ENCODE measurements around the gene ETFBKMT.

ETFBKMT gene

GRCh38 chr12:31620311-31620710 is 39.2 kb upstream of the ETFBKMT start:
- no peak for ATAC-seq
- TF ChIP-seq ZNF8 (CRISPR knock-in tag; IDR thresholded peaks at IDR 0.05), result no peak
- TF ChIP-seq RARB (CRISPR knock-in tag; IDR thresholded peaks at IDR 0.05), result no peak
- TF ChIP-seq ZFP30 (CRISPR knock-in tag; IDR thresholded peaks at IDR 0.05), result no peak
- no peak for TF ChIP-seq POU6F1 (CRISPR knock-in tag; IDR thresholded peaks at IDR 0.05; ENCODE audit: borderline replicate concordance, low read depth)
- no peak for TF ChIP-seq CREB5 (CRISPR knock-in tag; IDR thresholded peaks at IDR 0.05; ENCODE audit: low read depth)
- TF ChIP-seq ZC3H10 (CRISPR knock-in tag; IDR thresholded peaks at IDR 0.05), result no peak
- TF ChIP-seq ZFP3 (CRISPR knock-in tag; IDR thresholded peaks at IDR 0.05), result no peak
- TF ChIP-seq TCF4 (CRISPR knock-in tag; IDR thresholded peaks at IDR 0.05; ENCODE audit: borderline replicate concordance), result no peak
- TF ChIP-seq, protein P1, sequence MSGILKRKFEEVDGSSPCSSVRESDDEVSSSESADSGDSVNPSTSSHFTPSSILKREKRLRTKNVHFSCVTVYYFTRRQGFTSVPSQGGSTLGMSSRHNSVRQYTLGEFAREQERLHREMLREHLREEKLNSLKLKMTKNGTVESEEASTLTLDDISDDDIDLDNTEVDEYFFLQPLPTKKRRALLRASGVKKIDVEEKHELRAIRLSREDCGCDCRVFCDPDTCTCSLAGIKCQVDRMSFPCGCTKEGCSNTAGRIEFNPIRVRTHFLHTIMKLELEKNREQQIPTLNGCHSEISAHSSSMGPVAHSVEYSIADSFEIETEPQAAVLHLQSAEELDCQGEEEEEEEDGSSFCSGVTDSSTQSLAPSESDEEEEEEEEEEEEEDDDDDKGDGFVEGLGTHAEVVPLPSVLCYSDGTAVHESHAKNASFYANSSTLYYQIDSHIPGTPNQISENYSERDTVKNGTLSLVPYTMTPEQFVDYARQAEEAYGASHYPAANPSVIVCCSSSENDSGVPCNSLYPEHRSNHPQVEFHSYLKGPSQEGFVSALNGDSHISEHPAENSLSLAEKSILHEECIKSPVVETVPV (CRISPR knock-in tag; IDR thresholded peaks at IDR 0.05), result no peak
- no peak for TF ChIP-seq ZNF565 (CRISPR knock-in tag; conservative IDR thresholded peaks at IDR 0.05; ENCODE audit: low read depth)
- no peak for TF ChIP-seq BACH2 (CRISPR knock-in tag; IDR thresholded peaks at IDR 0.05; ENCODE audit: borderline replicate concordance)
- no peak for TF ChIP-seq ZNF70 (CRISPR knock-in tag; IDR thresholded peaks at IDR 0.05)

- no peak for ATAC-seq
These were observed 37.5 kb upstream of the ETFBKMT start for GRCh38 chr12:31622038-31622437.

DNA sequence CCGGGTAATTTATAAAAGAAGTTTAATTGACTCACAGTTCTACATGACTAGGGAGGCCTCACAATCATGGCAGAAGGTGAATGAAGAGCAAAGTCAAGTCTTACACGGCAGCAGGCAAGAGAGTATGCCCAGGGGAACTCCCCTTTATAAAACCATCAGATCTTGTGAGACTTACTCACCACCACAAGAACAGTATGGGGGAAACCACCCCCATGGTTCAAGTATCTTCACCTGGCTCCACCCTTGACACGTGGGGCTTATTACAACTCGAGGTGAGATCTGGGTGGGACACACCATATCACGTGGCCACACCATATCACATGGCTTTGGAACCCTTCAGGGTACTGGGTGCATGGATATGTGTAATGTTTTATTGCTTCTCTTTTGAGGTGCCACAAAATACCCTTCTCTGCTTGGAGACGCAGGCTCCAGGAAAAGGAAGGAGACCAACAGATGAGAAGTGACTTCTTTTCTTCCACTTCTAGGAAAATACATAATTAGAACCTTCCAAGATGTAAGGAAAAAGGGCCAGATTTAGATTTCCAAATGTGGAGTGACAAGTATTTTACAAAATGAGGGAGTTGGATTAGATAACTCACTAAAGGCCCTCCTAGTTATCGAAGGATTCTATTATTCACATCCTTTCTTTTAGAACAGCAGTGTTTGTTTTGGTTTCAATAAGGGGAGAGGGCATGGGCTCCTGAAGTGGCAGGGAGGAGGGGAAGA is 33.1 kb upstream of the ETFBKMT start:
- ATAC-seq, result no peak
- TF ChIP-seq OSR1 (CRISPR knock-in tag; IDR thresholded peaks at IDR 0.05), result no peak
- no peak for TF ChIP-seq ZNF70 (CRISPR knock-in tag; IDR thresholded peaks at IDR 0.05)
- no peak for TF ChIP-seq ZFP30 (CRISPR knock-in tag; IDR thresholded peaks at IDR 0.05)
- TF ChIP-seq, protein P2, sequence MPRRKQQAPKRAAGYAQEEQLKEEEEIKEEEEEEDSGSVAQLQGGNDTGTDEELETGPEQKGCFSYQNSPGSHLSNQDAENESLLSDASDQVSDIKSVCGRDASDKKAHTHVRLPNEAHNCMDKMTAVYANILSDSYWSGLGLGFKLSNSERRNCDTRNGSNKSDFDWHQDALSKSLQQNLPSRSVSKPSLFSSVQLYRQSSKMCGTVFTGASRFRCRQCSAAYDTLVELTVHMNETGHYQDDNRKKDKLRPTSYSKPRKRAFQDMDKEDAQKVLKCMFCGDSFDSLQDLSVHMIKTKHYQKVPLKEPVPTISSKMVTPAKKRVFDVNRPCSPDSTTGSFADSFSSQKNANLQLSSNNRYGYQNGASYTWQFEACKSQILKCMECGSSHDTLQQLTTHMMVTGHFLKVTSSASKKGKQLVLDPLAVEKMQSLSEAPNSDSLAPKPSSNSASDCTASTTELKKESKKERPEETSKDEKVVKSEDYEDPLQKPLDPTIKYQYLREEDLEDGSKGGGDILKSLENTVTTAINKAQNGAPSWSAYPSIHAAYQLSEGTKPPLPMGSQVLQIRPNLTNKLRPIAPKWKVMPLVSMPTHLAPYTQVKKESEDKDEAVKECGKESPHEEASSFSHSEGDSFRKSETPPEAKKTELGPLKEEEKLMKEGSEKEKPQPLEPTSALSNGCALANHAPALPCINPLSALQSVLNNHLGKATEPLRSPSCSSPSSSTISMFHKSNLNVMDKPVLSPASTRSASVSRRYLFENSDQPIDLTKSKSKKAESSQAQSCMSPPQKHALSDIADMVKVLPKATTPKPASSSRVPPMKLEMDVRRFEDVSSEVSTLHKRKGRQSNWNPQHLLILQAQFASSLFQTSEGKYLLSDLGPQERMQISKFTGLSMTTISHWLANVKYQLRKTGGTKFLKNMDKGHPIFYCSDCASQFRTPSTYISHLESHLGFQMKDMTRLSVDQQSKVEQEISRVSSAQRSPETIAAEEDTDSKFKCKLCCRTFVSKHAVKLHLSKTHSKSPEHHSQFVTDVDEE (CRISPR knock-in tag; IDR thresholded peaks at IDR 0.05), result no peak
- TF ChIP-seq, protein P1 (CRISPR knock-in tag; IDR thresholded peaks at IDR 0.05), result no peak
- TF ChIP-seq ZNF8 (CRISPR knock-in tag; IDR thresholded peaks at IDR 0.05), result no peak
- no peak for TF ChIP-seq ZFP3 (CRISPR knock-in tag; IDR thresholded peaks at IDR 0.05)
- TF ChIP-seq, protein P3, sequence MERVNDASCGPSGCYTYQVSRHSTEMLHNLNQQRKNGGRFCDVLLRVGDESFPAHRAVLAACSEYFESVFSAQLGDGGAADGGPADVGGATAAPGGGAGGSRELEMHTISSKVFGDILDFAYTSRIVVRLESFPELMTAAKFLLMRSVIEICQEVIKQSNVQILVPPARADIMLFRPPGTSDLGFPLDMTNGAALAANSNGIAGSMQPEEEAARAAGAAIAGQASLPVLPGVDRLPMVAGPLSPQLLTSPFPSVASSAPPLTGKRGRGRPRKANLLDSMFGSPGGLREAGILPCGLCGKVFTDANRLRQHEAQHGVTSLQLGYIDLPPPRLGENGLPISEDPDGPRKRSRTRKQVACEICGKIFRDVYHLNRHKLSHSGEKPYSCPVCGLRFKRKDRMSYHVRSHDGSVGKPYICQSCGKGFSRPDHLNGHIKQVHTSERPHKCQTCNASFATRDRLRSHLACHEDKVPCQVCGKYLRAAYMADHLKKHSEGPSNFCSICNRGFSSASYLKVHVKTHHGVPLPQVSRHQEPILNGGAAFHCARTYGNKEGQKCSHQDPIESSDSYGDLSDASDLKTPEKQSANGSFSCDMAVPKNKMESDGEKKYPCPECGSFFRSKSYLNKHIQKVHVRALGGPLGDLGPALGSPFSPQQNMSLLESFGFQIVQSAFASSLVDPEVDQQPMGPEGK (CRISPR knock-in tag; IDR thresholded peaks at IDR 0.05; ENCODE audit: borderline replicate concordance), result no peak

More at GRCh38 chr12:31622038-31622437, 37.5 kb upstream of the ETFBKMT start:
- no peak for TF ChIP-seq ARNTL (CRISPR knock-in tag; IDR thresholded peaks at IDR 0.05; ENCODE audit: borderline replicate concordance, low read depth)
- TF ChIP-seq TOX (CRISPR knock-in tag; IDR thresholded peaks at IDR 0.05; ENCODE audit: borderline replicate concordance), result no peak
- no peak for TF ChIP-seq ZFP30 (CRISPR knock-in tag; IDR thresholded peaks at IDR 0.05)
- TF ChIP-seq, protein P1 (CRISPR knock-in tag; IDR thresholded peaks at IDR 0.05), result no peak
- no peak for TF ChIP-seq ZC3H10 (CRISPR knock-in tag; IDR thresholded peaks at IDR 0.05)
- no peak for TF ChIP-seq RARB (CRISPR knock-in tag; IDR thresholded peaks at IDR 0.05)
- TF ChIP-seq TCF4 (CRISPR knock-in tag; IDR thresholded peaks at IDR 0.05; ENCODE audit: borderline replicate concordance), result no peak
- TF ChIP-seq ISL1 (CRISPR knock-in tag; IDR thresholded peaks at IDR 0.05), result no peak
- no peak for TF ChIP-seq ZFP3 (CRISPR knock-in tag; IDR thresholded peaks at IDR 0.05)
- no peak for TF ChIP-seq POU6F1 (CRISPR knock-in tag; IDR thresholded peaks at IDR 0.05; ENCODE audit: borderline replicate concordance, low read depth)
- no peak for TF ChIP-seq PPARA (CRISPR knock-in tag; IDR thresholded peaks at IDR 0.05; ENCODE audit: borderline replicate concordance)
- TF ChIP-seq SNAI2 (CRISPR knock-in tag; IDR thresholded peaks at IDR 0.05), result no peak
- TF ChIP-seq OSR1 (CRISPR knock-in tag; IDR thresholded peaks at IDR 0.05), result no peak
- TF ChIP-seq BACH2 (CRISPR knock-in tag; IDR thresholded peaks at IDR 0.05; ENCODE audit: borderline replicate concordance), result no peak
